HG02840 (cell line): ENCODE data around the gene ACVR2B.

Source experiments
- ATAC-seq: cut with Tn5 transposase; IDR thresholded peaks from one replicate; pipeline ENCODE4 v1.9.1; 2021; ENCODE audit warnings: mild to moderate bottlenecking, moderate library complexity, moderate number of reproducible peaks; ENCODE audit not compliant: unreplicated experiment, low FRiP score

ACVR2B gene

DNA sequence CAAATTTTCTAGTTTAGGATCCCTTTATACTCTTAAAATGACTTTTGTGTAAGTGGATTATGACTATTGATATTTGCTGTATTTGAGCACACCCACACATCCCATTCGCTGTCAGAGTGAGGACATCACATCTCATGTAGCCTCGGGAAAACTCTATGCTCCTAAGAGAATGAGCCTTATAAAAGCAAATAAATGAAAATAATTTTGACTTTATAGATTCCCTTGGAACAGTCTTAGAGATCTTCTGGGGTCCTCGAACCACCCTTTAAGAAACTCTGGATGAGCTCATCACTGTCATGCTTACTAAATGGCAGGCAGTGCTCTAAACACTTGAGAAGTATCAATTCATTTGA is 26.4 kb downstream of the ACVR2B start:
- ATAC-seq, result no peak

DNA sequence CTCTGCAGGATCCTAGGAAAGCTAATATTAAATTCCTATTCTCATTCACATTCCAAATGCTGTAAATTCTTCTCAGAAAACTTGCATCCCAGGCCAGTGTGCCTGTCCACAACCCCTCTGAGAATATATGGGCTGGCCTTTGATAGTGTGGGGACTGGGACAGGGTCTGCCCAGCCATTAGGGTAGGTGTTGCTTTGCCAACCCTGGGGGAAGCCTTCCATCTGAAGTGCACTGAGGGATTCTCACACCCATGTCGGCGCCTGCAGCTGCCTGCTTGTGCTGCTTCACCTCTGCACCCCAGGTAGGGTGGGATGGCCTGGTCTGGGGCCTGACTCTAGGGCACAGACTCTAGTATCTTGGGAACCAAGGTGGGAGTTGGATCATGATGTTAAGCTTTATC is 27.2 kb downstream of the ACVR2B start:
- no peak for ATAC-seq

DNA sequence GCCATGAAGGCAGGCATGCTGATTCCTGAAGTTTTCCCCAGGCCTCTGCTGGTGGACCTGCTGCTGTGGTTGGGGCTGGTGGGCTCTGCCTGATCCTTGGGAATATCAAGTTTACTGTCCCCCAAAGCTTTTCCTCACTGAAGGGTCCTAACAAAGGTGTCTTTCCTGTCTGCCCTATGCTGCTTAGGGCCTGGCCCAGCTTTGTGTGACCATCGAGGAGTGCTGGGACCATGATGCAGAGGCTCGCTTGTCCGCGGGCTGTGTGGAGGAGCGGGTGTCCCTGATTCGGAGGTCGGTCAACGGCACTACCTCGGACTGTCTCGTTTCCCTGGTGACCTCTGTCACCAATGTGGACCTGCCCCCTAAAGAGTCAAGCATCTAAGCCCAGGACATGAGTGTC is 29.3 kb downstream of the ACVR2B start:
- no peak for ATAC-seq

DNA sequence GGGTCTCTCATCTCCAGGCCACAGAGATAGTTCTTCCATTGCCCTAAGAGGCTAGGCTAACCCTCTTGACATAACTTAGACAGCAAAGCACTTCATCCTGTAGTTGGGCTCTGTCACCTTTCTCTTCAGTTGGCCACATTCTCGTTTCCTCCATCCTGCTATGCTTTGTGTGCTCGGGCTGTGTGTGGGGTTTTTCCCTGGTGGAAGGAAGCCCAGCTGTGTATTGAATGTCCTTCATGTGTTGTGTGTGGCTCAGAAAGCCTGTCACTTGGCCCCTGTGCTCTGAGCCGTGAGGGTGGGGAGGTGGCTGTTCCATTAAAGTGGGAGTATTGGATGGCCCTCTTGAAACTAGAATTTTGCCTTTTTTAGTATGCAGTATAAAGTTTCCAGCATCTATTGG is 33.6 kb downstream of the ACVR2B start:
- no peak for ATAC-seq

DNA sequence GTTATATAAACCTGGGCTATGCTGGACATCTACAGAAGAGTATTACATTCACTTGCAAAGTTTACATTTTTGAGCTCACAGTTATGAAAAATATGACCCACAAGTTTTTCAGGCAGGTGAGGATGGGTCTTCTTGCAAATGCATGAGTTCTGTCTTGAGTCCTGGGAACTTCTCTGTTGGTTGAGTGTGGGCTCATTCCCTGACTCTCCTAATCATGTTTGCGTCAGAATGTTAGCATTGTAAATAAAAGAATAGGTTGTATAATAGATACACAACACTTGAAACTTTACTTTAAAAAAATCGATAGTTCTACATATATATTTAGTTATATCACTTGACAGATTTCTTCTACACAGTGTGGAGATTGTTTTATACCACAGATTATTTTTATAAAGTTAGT is 35.3 kb downstream of the ACVR2B start:
- ATAC-seq, result no peak

DNA sequence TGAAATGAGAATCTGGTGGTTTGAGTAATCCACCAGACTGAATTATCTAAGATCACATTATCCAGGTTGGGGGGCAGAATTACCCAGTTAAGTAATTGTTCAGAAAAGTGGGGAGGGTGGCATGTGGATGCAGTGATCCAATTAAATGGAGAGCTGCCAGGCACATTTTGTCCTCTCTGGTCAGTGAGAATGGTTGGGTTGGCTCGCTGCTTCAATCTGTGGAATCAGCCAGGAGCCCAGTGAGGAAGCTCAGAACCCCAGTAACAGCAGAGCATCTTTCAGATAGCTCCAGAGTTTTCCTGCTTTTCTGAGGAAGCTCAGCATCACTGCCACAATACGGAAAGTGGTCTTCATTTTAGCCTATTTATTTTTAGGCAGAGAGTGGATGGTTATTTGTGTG is 36.1 kb downstream of the ACVR2B start:
- no peak for ATAC-seq

DNA sequence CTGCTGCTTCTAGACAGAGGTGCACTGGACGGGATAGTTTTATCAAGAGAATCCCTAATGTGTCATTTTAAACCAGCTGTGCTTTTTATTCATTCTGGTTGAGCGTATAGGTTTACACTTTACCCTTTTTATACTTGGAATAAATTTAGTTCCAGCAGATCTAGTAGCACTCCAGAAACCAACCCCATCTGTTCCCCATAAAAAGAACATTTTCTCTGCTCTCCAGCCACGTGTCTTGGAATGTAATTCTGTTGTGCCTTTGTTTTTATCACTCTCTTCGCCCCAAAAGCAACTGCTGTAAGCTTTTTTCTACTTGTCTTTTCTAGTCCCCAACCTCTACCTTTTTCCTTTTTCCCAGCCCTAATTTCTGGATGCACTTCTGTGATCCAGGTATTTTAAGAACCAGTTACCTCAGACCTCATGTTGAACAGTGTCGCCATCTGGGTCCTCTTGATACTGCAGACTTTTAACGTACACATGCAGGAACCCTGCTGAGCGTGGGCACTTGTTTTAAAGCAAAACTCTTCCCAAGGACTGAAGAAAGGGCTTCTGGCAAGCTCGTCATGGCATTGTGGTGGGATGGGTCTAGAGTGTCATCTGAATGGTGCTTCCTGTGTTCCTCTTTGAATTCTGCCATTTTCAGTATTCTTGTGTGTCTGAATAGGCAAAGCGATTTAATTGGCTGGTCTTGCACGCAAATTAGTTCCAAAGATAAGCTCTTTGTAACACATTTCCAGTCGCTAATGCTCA is 36.8 kb downstream of the ACVR2B start:
- ATAC-seq, result no peak

DNA sequence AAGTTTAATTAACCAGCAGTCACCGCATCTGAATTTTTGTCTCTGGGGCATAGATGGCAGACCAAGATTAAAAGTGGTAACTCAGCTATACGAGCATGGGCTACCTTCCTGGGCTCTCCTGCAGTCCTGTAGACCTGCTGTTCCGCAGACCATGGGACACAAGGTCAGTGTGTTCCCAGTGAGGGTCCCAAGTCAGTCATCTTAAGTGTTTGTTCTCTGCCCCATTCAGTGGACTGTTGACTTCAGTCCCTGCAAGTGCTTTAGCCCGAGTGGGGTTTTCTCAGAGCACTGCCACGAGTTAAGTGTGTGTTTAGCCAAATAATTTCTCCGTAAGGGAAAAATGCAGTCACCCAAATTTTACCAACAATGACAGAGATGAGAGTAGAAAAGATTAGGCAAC is 37.5 kb downstream of the ACVR2B start:
- no peak for ATAC-seq

DNA sequence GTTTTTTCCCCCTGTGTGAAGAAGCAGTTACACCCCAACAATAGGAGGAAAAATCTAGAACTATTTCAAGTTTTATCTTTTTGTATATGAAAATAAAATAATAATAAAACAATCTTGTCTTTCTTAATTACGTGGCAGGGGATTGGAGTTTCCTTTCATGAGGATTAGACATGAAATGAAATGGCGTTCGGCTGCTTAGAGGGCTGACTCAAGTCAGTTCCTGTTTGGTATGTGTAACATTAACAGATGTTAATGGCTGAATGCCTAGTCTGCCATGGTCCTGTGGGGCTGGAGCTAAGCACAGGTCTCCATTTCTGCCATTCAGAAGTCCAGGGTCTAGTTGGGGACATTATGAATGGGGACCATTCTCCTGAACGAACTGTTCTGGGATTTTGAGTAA is 39.3 kb downstream of the ACVR2B start:
- ATAC-seq, result no peak

DNA sequence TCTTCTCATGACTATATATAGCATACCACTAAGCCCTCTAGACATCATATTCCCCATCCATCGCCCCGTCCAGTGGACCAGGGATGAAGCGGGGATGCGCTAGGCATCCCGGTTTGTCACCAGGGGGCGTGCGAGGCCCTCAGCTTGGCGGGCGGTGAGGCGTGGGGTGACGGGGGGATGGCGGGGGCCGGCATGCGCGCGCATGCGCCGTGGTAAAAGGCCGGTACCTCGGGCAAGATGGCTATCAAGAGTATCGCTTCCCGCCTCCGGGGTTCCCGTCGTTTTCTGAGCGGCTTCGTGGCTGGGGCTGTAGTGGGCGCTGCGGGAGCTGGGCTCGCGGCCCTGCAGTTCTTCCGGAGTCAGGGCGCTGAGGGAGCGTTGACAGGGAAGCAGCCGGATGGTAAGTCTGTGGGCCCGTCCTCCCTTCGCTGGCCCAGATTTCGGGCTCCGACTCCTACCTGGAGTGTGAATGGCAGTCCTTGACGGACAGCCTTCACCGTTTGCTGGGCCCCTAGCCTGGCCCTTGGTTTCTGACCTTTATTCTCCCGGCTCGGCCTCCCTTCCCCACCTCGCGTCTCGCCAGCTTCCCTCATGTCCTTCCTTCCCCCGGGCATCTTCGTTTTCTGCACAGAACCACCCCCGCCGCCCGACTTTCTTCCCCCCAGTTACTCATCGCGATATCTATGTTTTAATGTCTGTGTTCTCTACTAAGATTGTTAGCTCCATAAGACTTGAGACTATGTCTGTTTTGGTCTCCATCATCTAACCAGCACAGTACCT is 42.6 kb downstream of the ACVR2B start, which contains the start of gene EXOG:
Gene EXOG, plus strand, starts transcription at position 210 of the 780 bp plus-strand sequence. Its CDS starts 28 bp downstream, at position 238.
- peak; percentile 91 for ATAC-seq

DNA sequence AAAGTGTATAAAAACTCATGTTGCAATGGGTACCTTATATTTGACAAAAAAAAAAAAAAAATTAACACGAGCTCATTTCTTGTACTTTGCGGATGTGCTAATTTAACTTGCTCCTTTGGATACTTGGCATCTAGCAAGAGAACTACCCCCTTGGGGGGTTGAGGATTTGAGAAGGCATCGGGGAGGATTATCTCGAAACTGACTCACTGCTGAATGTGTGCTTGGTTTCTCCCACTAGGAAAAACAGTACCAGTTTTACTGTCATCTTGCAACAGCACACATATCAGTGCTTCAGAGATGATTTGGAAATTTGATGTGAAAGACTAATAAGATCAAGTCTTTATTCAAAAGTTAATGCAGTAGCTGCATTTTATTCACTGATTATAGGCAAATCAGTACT is 43.3 kb downstream of the ACVR2B start:
- ATAC-seq, result no peak

DNA sequence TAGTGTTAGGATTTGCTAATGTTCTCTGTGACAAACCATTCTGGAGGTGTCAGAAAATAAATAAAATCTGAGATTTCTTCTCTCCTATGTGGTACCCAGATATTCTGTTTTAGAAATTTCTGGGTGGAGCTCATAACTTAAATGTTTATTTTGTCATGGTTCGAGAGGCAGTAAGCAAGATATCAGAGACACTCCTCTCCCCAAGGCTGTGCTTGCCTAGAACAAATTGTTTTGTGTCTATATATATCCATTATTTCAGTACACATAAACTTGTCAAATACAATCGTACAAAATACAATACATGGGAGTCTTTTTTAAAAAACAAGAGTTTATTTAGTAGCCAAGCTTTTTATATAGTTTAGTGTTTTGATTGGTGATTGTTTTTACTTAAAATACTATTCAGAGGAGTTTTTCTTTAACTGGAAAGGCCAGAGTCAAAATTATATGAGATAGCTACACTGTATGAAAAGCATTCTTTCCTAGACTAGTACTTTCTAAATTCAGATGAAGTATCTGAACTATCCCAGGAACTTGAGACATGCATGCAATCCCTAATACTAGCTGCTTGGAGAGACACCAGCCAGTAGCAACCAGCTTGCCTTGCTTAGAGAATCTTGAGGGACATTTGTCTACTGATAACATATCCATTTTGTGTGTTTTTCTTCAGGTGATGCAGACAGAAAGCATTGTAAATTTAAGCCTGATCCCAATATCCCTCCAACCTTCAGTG is 47.2 kb downstream of the ACVR2B start:
- ATAC-seq, result no peak

DNA sequence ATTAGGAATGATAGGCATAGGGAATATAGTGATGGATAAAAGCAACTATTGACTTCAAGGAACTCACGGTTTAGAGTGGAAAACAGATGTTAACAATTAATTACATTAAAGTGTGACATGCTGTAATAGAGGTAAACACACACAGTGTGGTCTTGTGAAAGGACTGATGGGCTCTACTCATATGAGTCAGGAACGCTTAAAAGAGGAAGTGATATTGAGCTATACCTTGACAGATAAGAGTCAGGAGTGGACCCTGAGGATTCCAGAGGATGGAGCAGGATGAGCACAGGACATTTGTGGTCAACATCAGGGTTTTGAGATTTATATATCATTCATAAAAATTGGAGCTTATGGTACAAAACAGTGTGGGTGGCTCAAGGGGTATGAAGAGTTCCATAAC is 53.4 kb downstream of the ACVR2B start:
- peak; percentile 93 for ATAC-seq

DNA sequence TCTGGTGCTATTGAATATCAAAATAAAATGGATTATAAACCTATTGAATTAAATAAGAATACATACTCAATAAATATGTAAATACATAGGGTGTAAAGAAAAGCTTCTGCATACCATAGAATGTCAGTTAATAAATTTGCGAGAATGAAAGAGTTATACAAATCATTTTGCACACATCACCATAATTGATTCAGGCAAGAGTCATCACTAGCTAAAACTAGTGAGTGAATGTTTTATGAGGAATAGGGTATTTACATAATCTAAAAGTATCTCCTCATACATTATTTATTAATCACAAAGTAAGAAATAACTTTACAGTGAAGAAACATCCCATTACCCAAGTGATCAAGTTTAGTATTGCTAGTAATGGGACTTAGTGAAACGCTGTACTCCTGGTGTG is 56.0 kb downstream of the ACVR2B start:
- ATAC-seq, result no peak

DNA sequence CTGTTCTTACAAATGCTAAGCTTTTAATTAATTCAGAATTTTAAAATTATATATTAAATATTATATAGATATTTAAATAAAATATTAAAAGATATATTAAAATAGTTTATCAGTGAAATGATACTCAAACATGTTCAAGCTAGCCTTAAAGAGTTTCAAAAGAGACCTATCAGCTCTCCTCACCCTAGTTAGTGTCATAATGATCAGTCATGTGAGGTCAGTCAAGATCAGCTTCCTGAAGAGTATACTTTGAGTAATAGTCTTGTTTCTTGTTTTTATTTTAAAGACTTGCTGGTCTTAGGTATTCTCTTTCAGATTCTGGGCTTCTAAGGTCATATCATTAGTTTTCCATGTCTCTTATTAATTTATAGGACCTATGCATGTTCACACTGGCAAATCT is 56.9 kb downstream of the ACVR2B start:
- no peak for ATAC-seq

DNA sequence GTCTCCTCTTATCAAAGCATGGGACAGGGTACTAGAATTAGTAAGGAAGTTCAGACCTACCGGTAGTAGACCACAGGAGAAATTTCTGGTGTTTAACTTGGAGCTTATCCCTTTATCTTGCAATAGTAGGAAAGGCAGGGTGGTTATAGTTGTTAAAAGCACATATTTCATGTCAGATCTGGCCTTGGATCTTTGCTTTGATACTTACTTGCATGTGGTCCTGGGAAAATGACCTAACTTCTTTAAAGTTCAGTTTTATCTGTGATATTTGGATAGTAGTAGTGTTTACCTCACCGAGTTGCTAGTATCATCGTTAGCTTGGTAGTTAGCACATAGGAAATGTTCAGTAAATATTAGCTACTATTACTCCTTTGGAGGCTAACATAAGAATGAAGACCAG is 57.9 kb downstream of the ACVR2B start:
- no peak for ATAC-seq

DNA sequence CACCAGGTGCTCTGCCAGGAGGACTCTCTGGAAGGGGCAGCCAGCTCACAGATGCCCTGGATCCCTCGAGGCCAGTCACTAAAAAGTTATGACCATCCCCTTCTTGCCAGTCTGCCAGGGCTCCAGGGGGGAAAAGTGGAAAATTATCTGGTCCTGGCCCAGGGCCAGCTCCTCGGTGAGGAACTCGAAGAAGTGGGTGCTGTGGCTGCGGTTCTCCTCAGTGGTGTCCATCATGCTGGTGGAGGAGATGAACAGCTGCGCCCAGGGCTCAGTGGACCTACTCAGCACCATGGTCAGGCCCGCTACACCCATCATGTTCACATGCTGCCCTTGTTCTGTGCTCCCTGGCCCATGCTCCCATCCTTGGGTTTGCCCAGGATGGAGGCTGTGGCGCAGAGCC is 61.7 kb downstream of the ACVR2B start:
- no peak for ATAC-seq

DNA sequence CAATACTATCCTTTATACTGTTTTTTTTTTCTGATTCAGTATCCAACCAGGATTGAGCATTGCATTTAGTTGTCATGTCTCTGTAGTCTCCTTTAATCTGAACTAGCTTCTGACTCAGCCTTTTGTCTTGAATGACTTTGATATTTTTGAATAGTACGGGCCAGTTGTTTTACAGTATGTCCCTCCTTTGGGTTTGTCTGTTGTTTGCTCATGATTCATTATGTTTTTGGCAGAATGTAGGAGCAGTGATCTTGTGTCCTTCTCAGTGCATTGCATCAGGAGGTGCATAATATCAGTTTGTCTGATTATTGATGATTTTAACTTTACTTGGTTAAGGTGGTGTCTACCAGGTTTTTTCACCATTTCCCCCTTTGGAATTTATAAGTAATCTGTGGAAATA is 63.0 kb downstream of the ACVR2B start:
- no peak for ATAC-seq

DNA sequence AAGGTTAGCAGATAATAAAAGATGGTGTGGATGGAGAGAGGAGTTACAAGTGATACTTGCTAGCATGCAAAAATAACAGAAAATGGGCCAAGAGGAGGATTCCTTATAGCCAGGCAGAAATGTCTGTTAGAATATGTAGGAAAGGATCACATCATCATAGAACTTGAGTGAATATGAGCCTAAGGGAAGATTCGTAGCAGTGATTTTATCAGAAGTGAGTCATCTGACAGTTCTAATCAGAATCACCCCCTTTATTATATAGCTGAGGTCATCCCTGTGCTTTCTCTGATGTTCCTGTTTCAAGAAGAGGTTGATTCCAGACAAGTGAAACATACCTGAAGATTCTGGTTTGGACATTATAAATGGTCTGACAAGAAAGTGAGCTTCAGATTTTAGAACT is 65.3 kb downstream of the ACVR2B start:
- ATAC-seq, result no peak

DNA sequence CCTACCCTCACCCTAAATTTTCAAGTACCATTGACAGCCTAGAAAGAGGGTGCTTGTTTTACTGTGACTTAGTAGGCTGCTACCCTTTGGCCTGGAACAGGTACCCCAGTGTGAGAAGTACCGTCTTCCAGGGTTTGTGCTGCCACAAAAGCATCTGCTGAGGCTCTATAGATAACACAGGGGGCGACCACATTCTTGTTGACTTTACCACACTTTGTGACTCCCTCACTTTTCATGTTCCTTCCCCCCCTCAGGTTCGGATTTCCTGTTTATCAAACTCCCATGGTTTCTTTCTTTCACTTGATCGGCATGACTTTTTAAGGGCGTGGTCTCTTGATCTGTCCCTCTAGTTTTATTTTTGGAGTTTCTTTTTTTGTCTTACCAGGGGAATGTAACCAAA is 66.0 kb downstream of the ACVR2B start:
- no peak for ATAC-seq

DNA sequence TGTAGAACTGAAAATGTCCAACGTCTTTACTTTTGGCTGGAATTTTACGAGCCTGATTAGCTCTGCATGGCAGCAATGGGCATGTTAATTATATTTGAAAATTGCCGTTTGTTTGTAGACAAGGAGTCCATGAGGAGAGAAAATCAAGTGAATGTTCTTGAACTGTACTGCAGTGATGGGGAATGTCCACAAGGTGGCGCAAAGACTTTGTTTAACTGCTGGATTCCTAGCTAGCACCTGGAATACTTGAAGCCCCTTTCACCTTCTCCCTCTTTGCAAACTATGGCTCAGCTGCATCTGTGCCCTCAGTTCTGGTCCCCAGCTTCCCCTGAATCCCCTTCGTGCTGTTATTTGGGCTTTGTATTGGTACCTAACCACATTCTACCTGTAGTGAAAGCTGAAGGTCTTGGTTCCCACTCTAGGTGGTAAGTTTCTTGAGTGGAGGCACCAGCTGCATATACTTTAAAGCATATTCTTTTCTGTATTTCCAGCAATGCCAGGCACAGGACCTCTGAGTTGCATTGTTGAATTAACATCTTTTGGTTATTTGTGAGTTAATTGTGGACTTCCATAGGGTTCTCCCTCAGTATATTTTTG is 67.8 kb downstream of the ACVR2B start:
- no peak for ATAC-seq
